Heart left ventricle (tissue), 13 donors: ENCODE data around the gene NCAPD2.

Experiments used
- CTCF ChIP-seq, 12 donors: fragments of 200-600 bp; sonication (generic) in 4 of 12; IDR thresholded peaks; one replicate each; pipeline versions ENCODE4 v1.5.0 to v1.8.0; 2018 to 2022; ENCODE audit warnings: antibody characterized with exemption in 12 of 12, mild to moderate bottlenecking in 5 of 12
- POLR2A ChIP-seq, 2 donors: fragments of 450-650 bp; IDR thresholded peaks; one replicate each; pipeline ENCODE4 v1.6.1; 2017; ENCODE audit warnings: antibody characterized with exemption in 2 of 2, mild to moderate bottlenecking in 2 of 2, moderate library complexity in 2 of 2
- donor health status: ischemic (EF 13 %, LVEDD 7.1; RV severe dilation, severe dysfunction).
- donor health status: DM: no; HTN: yes; CAD: no.
- donor health status: DM: no; HTN: no; CAD: no.
- donor health status: ischemic (EF 25% LVEDD 6.9; RV normal size, moderate dysfunction).
- donor health status: ischemic (EF 25% LVEDD 5.7; RV mildly dilated, moderate dysfunction).
- donor health status: ischemic (EF 35%, LVEDD 5.7; RV mildly dilated, moderate dysfunction).
- donor health status: nonischemic (EF 11% LVEDD 7.7; RV severe dilation, severe dysfunction).
- donor health status: DM: yes; HTN: yes; CAD: no.
- donor health status: PGD.
- donor health status: ischemic (EF 29% LVEDD 5.4; RV normal size, mild dysfunction).
- donor health status: nonischemic (EF 23%, LVEDD 6.1; RV moderate dilation, normal function).

- TF ChIP-seq POLR2A (IDR thresholded peaks at IDR 0.05) (no peak), CTCF (IDR thresholded peaks at IDR 0.05) (no peak)
Measured at GRCh38 chr12:6559500-6559899, 65.6 kb downstream of the NCAPD2 start.
